GM10248 (cell line): ENCODE results near the gene BUB1.
A peak's percentile ranks its signal among the peaks of the same experiment; 100 is the strongest.

Experiments
- CTCF ChIA-PET: fragments of 300-600 bp; sonication (Branson Sonifier 250); formaldehyde crosslinking; extraction: SDS; loops from one replicate; lab custom pipeline; 2021; ENCODE audit warnings: antibody characterized with exemption; lab: Yijun Ruan, JAX
- POLR2A ChIA-PET: fragments of 350-650 bp; sonication (Branson Sonifier 250); formaldehyde crosslinking; extraction: SDS; loops from one replicate; lab custom pipeline; 2020; ENCODE audit warnings: antibody characterized with exemption; lab: Yijun Ruan, JAX
- DNase-seq: peaks from one replicate; pipeline ENCODE4 v3.0.0; 2012; ENCODE audit errors: extremely low spot score
- CTCF ChIP-seq: IDR thresholded peaks from 2 replicates; pipeline ENCODE4 v1.5.1; 2012; ENCODE audit warnings: mild to moderate bottlenecking, low read depth; ENCODE audit errors: extremely low read depth, missing control alignments, control extremely low read depth

Gene BUB1

GRCh38 chr2:110677530-110678456 is at the start of gene BUB1:
BUB1 (minus strand) TSS chr2:110678063; CDS start chr2:110677995, 68 bp downstream.
- ChIA-PET POLR2A (no interaction called here), CTCF (interaction anchor here (1.0 to 1.5 kb wide), 3 partner anchors 9 to 78 kb away, joined by 3 to 7 read pairs (median 4); no protein-coding TSS in a partner anchor)
- TF ChIP-seq CTCF: no peak
- peak; percentile 99 for DNase-seq

GRCh38 chr2:110726285-110726684 is 48.4 kb upstream of the BUB1 start:
- CTCF ChIA-PET: interaction anchor here (1.9 kb wide), 1 partner anchor 29 kb away, joined by 5 read pairs; no protein-coding TSS in a partner anchor
- POLR2A ChIA-PET: no interaction called here
- no peak for DNase-seq
- no peak for TF ChIP-seq CTCF

- TF ChIP-seq CTCF: no peak
- no peak for DNase-seq
- POLR2A ChIA-PET: no interaction called here
- CTCF ChIA-PET: interaction anchor here (1.9 kb wide), 1 partner anchor 29 kb away, joined by 5 read pairs; no protein-coding TSS in a partner anchor
These were observed 48.0 kb upstream of the BUB1 start for GRCh38 chr2:110725859-110726258.

GRCh38 chr2:110725370-110725769 is 47.5 kb upstream of the BUB1 start:
- ChIA-PET POLR2A (no interaction called here), CTCF (interaction anchor here (1.9 kb wide), 1 partner anchor 30 kb away, joined by 5 read pairs; no protein-coding TSS in a partner anchor)
- no peak for DNase-seq
- no peak for TF ChIP-seq CTCF

- ChIA-PET CTCF (interaction anchor here (1.9 kb wide), 1 partner anchor 30 kb away, joined by 5 read pairs; no protein-coding TSS in a partner anchor), POLR2A (no interaction called here)
- no peak for TF ChIP-seq CTCF
- DNase-seq: no peak
These were observed 47.0 kb upstream of the BUB1 start for GRCh38 chr2:110724820-110725219.

- DNase-seq: no peak
- no peak for TF ChIP-seq CTCF
- ChIA-PET CTCF (interaction anchor here (1.4 to 2.8 kb wide), 3 partner anchors 8 to 92 kb away, joined by 3 to 13 read pairs (median 4); no protein-coding TSS in a partner anchor), POLR2A (no interaction called here)
These were observed 42.7 kb upstream of the BUB1 start for GRCh38 chr2:110720547-110720946.
